Activated CD4-positive, alpha-beta memory T cell treated with anti-CD3 and anti-CD28 coated beads for 36 hours (primary cell): Measurements from ENCODE around the gene TOMM7. TPM values are rescaled to one million over a fixed set of nuclear protein-coding genes. Genes with fewer than 3 reads are reported as not detected.
"Not testable (repeated sequence)": the region's sequence is repeated elsewhere in the genome, so short reads cannot be mapped to it uniquely, and the experiment has no call there.

Experiments
- CTCF ChIA-PET: fragments of 350-600 bp; sonication (Branson Sonifier 250); formaldehyde crosslinking; loops from one replicate; lab custom pipeline; 2021; ENCODE audit warnings: antibody characterized with exemption, inconsistent platforms; lab: Charles Lee
- POLR2A ChIA-PET: fragments of 350-600 bp; sonication (Branson Sonifier 250); formaldehyde crosslinking; loops from one replicate; lab custom pipeline; 2021; ENCODE audit warnings: antibody characterized with exemption; lab: Charles Lee
- DNase-seq: peaks from one replicate; pipeline ENCODE4 v3.0.0-alpha.2; 2020
- H3K27ac Mint-ChIP-seq: one replicate; pipeline ENCODE4 v1.8.0; 2021; ENCODE audit warnings: mixed read lengths
- H3K27me3 Mint-ChIP-seq: one replicate; pipeline ENCODE4 v1.8.0; 2021; ENCODE audit warnings: mixed read lengths
- H3K36me3 Mint-ChIP-seq: one replicate; pipeline ENCODE4 v1.8.0; 2021; ENCODE audit warnings: mixed read lengths
- H3K4me1 Mint-ChIP-seq: one replicate; pipeline ENCODE4 v1.8.0; 2021; ENCODE audit warnings: low read depth, mixed read lengths
- H3K4me3 Mint-ChIP-seq: one replicate; pipeline ENCODE4 v1.8.0; 2021; ENCODE audit warnings: mild to moderate bottlenecking, mixed read lengths
- H3K9me3 Mint-ChIP-seq: one replicate; pipeline ENCODE4 v1.8.0; 2021; ENCODE audit warnings: mixed read lengths
- intact Hi-C: fragments of 100-400 bp; cut with micrococcal nuclease; formaldehyde crosslinking; loops from one replicate; pipeline ENCODE4 v1.15.1; 2023
- total RNA-seq, 2 experiments: library from RNA; stranded (reverse); gene quantifications; one replicate each; pipeline ENCODE4 v1.2.3, GENCODE V29; 2021

TOMM7 gene
- total RNA-seq, 2 experiments from 2014 or later, result 277 to 279 TPM

- not testable (repeated sequence) for H3K36me3 Mint-ChIP-seq
Observed at GRCh38 chr7:22836506-22836905, 13.9 kb upstream of the TOMM7 start.

GRCh38 chr7:22833957-22834356 is 11.3 kb upstream of the TOMM7 start:
- Mint-ChIP-seq H3K27ac (no peak overlapping the region), H3K4me1 (no peaks in the 10 kb centered on the region), H3K27me3 (peaks cover 6% of the 10 kb centered on the region), H3K36me3 (no peaks in the 10 kb centered on the region), H3K9me3 (no peaks in the 10 kb centered on the region), H3K4me3 (no peak overlapping the region)
- intact Hi-C loops, result no loop called here
- CTCF ChIA-PET, result interaction anchor here (1.2 kb wide), 1 partner anchor 222 kb away, joined by 3 read pairs; no protein-coding TSS in a partner anchor
- no peak for DNase-seq
- POLR2A ChIA-PET, result no interaction called here

More at GRCh38 chr7:22836506-22836905, 13.9 kb upstream of the TOMM7 start:
- H3K4me3 Mint-ChIP-seq, CTCF ChIA-PET, DNase-seq, POLR2A ChIA-PET, H3K4me1 Mint-ChIP-seq, H3K9me3 Mint-ChIP-seq, H3K27ac Mint-ChIP-seq, H3K27me3 Mint-ChIP-seq, intact Hi-C loops: not testable (repeated sequence)

- intact Hi-C loops, result no loop called here
- Mint-ChIP-seq H3K9me3 (no peaks in the 10 kb centered on the region), H3K27me3 (peaks cover 5% of the 10 kb centered on the region), H3K27ac (no peak overlapping the region), H3K4me3 (no peak overlapping the region), H3K36me3 (no peaks in the 10 kb centered on the region), H3K4me1 (no peaks in the 10 kb centered on the region)
- ChIA-PET POLR2A (no interaction called here), CTCF (interaction anchor here (1.1 to 1.4 kb wide), 3 partner anchors 222 to 223 kb away, joined by 3 to 6 read pairs (median 3); no protein-coding TSS in a partner anchor)
- no peak for DNase-seq
Observed at GRCh38 chr7:22833113-22833855, 10.6 kb upstream of the TOMM7 start.

GRCh38 chr7:22832401-22832800 is 9.8 kb upstream of the TOMM7 start:
- Mint-ChIP-seq H3K4me3 (no peak overlapping the region), H3K36me3 (no peaks in the 10 kb centered on the region), H3K4me1 (no peaks in the 10 kb centered on the region), H3K27me3 (peaks cover 3% of the 10 kb centered on the region), H3K9me3 (no peaks in the 10 kb centered on the region), H3K27ac (no peak overlapping the region)
- POLR2A ChIA-PET, result no interaction called here
- CTCF ChIA-PET, result interaction anchor here (1.1 to 1.4 kb wide), 2 partner anchors 223 to 224 kb away, joined by 3 to 6 read pairs; no protein-coding TSS in a partner anchor
- no peak for DNase-seq
- intact Hi-C loops, result no loop called here

- Mint-ChIP-seq H3K36me3 (no peaks in the 10 kb centered on the region), H3K9me3 (no peaks in the 10 kb centered on the region), H3K27ac (no peak overlapping the region), H3K4me3 (no peak overlapping the region), H3K27me3 (peaks cover 4% of the 10 kb centered on the region), H3K4me1 (no peaks in the 10 kb centered on the region)
- POLR2A ChIA-PET, result no interaction called here
- CTCF ChIA-PET, result interaction anchor here (1.0 to 1.4 kb wide), 2 partner anchors 29 to 224 kb away, joined by 3 to 4 read pairs; no protein-coding TSS in a partner anchor
- intact Hi-C loops, result no loop called here
- DNase-seq, result no peak
Observed at GRCh38 chr7:22831602-22832305, 9.1 kb upstream of the TOMM7 start.

- Mint-ChIP-seq H3K4me1 (peaks cover 9% of the 10 kb centered on the region), H3K27me3 (peaks cover 12% of the 10 kb centered on the region), H3K36me3 (peaks cover under 1% of the 10 kb centered on the region), H3K27ac (no peak overlapping the region), H3K9me3 (no peaks in the 10 kb centered on the region), H3K4me3 (no peak overlapping the region)
- ChIA-PET CTCF (no interaction called here), POLR2A (no interaction called here)
- DNase-seq, result no peak
- intact Hi-C loops, result no loop called here
Observed at GRCh38 chr7:22827563-22827962, 4.9 kb upstream of the TOMM7 start.

GRCh38 chr7:22826593-22826992 is 3.9 kb upstream of the TOMM7 start:
- H3K4me3 Mint-ChIP-seq, result no peak overlapping the region
- DNase-seq, result no peak
- ChIA-PET POLR2A (no interaction called here), CTCF (interaction anchor here (1.4 to 4.9 kb wide), 2 partner anchors 29 to 229 kb away, joined by 4 to 21 read pairs; no protein-coding TSS in a partner anchor)
- no peaks in the 10 kb centered on the region for H3K9me3 Mint-ChIP-seq
- peaks cover 12% of the 10 kb centered on the region for H3K27me3 Mint-ChIP-seq
- intact Hi-C loops, result no loop called here
- no peak overlapping the region for H3K27ac Mint-ChIP-seq
- peaks cover 3% of the 10 kb centered on the region for H3K36me3 Mint-ChIP-seq
- H3K4me1 Mint-ChIP-seq, result peaks cover 9% of the 10 kb centered on the region

- intact Hi-C loops, result loop anchor here (5.0 kb wide), 1 partner anchor 283 kb away; the partner anchor contains the start of gene KLHL7
- ChIA-PET POLR2A (no interaction called here), CTCF (interaction anchor here (1.3 to 4.9 kb wide), 2 partner anchors 101 to 231 kb away, joined by 4 to 21 read pairs; no protein-coding TSS in a partner anchor)
- Mint-ChIP-seq H3K36me3 (peaks cover 3% of the 10 kb centered on the region), H3K27ac (no peak overlapping the region), H3K4me3 (no peak overlapping the region), H3K4me1 (peaks cover 21% of the 10 kb centered on the region), H3K9me3 (no peaks in the 10 kb centered on the region), H3K27me3 (peaks cover 11% of the 10 kb centered on the region)
- DNase-seq, result no peak
Observed at GRCh38 chr7:22824760-22825159, 2.1 kb upstream of the TOMM7 start.

- intact Hi-C loops, result loop anchor here (5.0 kb wide), 1 partner anchor 284 kb away; the partner anchor contains the start of gene KLHL7
- H3K4me1 Mint-ChIP-seq, result peaks cover 30% of the 10 kb centered on the region
- no peak for DNase-seq
- H3K27ac Mint-ChIP-seq, result peak overlapping the region; percentile 90
- peaks cover 3% of the 10 kb centered on the region for H3K36me3 Mint-ChIP-seq
- ChIA-PET POLR2A (no interaction called here), CTCF (interaction anchor here (0.6 to 4.9 kb wide), 8 partner anchors 30 to 263 kb away, joined by 3 to 21 read pairs (median 3); no protein-coding TSS in a partner anchor)
- peak overlapping the region; percentile 96 for H3K4me3 Mint-ChIP-seq
- peaks cover 11% of the 10 kb centered on the region for H3K27me3 Mint-ChIP-seq
- H3K9me3 Mint-ChIP-seq, result no peaks in the 10 kb centered on the region
Observed at GRCh38 chr7:22823142-22823497, 471 bp upstream of the TOMM7 start.

GRCh38 chr7:22821702-22822485 is 755 bp downstream of the TOMM7 start:
- Mint-ChIP-seq H3K27ac (peak overlapping the region; percentile 90), H3K36me3 (peaks cover 5% of the 10 kb centered on the region), H3K9me3 (no peaks in the 10 kb centered on the region), H3K4me1 (peaks cover 34% of the 10 kb centered on the region), H3K27me3 (peaks cover 8% of the 10 kb centered on the region), H3K4me3 (peak overlapping the region; percentile 96)
- intact Hi-C loops, result loop anchor here (1.0 to 5.0 kb wide), 6 partner anchors 32 to 359 kb away; partner anchors contain the start of genes HYCC1 and KLHL7
- peak; percentile 21 for DNase-seq
- ChIA-PET CTCF (interaction anchor here (0.6 to 4.9 kb wide), 8 partner anchors 32 to 261 kb away, joined by 3 to 21 read pairs (median 4); partner anchors contain the start of gene IL6), POLR2A (interaction anchor here (0.7 to 1.5 kb wide), 4 partner anchors 34 to 676 kb away, joined by 3 to 4 read pairs (median 3); no protein-coding TSS in a partner anchor)

GRCh38 chr7:22819476-22819875 is 3.2 kb downstream of the TOMM7 start:
- H3K4me1 Mint-ChIP-seq, result peaks cover 44% of the 10 kb centered on the region

More at GRCh38 chr7:22819476-22819875, 3.2 kb downstream of the TOMM7 start:
- peaks cover 6% of the 10 kb centered on the region for H3K27me3 Mint-ChIP-seq
- DNase-seq, result no peak
- H3K9me3 Mint-ChIP-seq, result no peaks in the 10 kb centered on the region
- H3K27ac Mint-ChIP-seq, result peak overlapping the region; percentile 23
- ChIA-PET CTCF (no interaction called here), POLR2A (no interaction called here)
- H3K36me3 Mint-ChIP-seq, result peaks cover 12% of the 10 kb centered on the region
- intact Hi-C loops, result no loop called here
- H3K4me3 Mint-ChIP-seq, result no peak overlapping the region
